BE2C (cell line): ENCODE data around the gene POLR3K.

ENCODE experiments used
- DNase-seq: peaks from one replicate; pipeline ENCODE4 v3.0.0-alpha.2; 2020
- H3K27me3 ChIP-seq: fragments of 250-450 bp; sonication (Bioruptor Pico); 2 replicates; pipeline ENCODE4 v1.5.1; 2020; ENCODE audit warnings: mild to moderate bottlenecking
- H3K36me3 ChIP-seq: fragments of 250-450 bp; sonication (Bioruptor Pico); 2 replicates; pipeline ENCODE4 v1.5.1; 2020; ENCODE audit warnings: mild to moderate bottlenecking
- H3K4me1 ChIP-seq: fragments of 250-450 bp; sonication (Bioruptor Pico); 2 replicates; pipeline ENCODE4 v1.5.1; 2020
- H3K4me3 ChIP-seq: 2 replicates; pipeline ENCODE4 v1.5.1; 2011; ENCODE audit warnings: low read depth, low read length
- H3K9me3 ChIP-seq: fragments of 250-450 bp; sonication (Bioruptor Pico); 2 replicates; pipeline ENCODE4 v1.5.1; 2020
- TF ChIP-seq, protein P1 (sequence below): IDR thresholded peaks from 2 replicates; pipeline ENCODE4 v1.5.1; 2012; ENCODE audit warnings: mild to moderate bottlenecking, low read depth, low read length

The POLR3K gene

GRCh38 chr16:96935-97381, 43.5 kb upstream of the POLR3K start:
- TF ChIP-seq, protein P1, sequence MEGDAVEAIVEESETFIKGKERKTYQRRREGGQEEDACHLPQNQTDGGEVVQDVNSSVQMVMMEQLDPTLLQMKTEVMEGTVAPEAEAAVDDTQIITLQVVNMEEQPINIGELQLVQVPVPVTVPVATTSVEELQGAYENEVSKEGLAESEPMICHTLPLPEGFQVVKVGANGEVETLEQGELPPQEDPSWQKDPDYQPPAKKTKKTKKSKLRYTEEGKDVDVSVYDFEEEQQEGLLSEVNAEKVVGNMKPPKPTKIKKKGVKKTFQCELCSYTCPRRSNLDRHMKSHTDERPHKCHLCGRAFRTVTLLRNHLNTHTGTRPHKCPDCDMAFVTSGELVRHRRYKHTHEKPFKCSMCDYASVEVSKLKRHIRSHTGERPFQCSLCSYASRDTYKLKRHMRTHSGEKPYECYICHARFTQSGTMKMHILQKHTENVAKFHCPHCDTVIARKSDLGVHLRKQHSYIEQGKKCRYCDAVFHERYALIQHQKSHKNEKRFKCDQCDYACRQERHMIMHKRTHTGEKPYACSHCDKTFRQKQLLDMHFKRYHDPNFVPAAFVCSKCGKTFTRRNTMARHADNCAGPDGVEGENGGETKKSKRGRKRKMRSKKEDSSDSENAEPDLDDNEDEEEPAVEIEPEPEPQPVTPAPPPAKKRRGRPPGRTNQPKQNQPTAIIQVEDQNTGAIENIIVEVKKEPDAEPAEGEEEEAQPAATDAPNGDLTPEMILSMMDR: peak; percentile 99
- no peaks in the 10 kb centered on the region for H3K4me1 ChIP-seq
- H3K27me3 ChIP-seq: no peaks in the 10 kb centered on the region
- no peaks in the 10 kb centered on the region for H3K9me3 ChIP-seq
- H3K36me3 ChIP-seq: peaks cover 7% of the 10 kb centered on the region; the same call in 1 of the 2 replicates
- no peak overlapping the region for H3K4me3 ChIP-seq
- peak; percentile 92 for DNase-seq

GRCh38 chr16:94918-95265, 41.5 kb upstream of the POLR3K start:
- no peak for DNase-seq
- Histone ChIP-seq H3K36me3 (peaks cover 7% of the 10 kb centered on the region; the same call in 1 of the 2 replicates), H3K27me3 (no peaks in the 10 kb centered on the region), H3K4me1 (no peaks in the 10 kb centered on the region), H3K4me3 (no peak overlapping the region), H3K9me3 (no peaks in the 10 kb centered on the region)
- TF ChIP-seq, protein P1: no peak

- H3K9me3 ChIP-seq: no peaks in the 10 kb centered on the region
- TF ChIP-seq, protein P1: no peak
- H3K4me1 ChIP-seq: no peaks in the 10 kb centered on the region
- H3K4me3 ChIP-seq: no peak overlapping the region
- no peak for DNase-seq
- H3K27me3 ChIP-seq: no peaks in the 10 kb centered on the region
- peaks cover 18% of the 10 kb centered on the region for H3K36me3 ChIP-seq
Observed at GRCh38 chr16:92431-93339, 39.3 kb upstream of the POLR3K start.

- H3K27me3 ChIP-seq: no peaks in the 10 kb centered on the region
- H3K9me3 ChIP-seq: no peaks in the 10 kb centered on the region
- no peak for DNase-seq
- H3K4me1 ChIP-seq: no peaks in the 10 kb centered on the region
- TF ChIP-seq, protein P1: no peak
- no peak overlapping the region for H3K4me3 ChIP-seq
- peaks cover 21% of the 10 kb centered on the region for H3K36me3 ChIP-seq
Observed at GRCh38 chr16:91484-91883, 38.1 kb upstream of the POLR3K start.

DNA sequence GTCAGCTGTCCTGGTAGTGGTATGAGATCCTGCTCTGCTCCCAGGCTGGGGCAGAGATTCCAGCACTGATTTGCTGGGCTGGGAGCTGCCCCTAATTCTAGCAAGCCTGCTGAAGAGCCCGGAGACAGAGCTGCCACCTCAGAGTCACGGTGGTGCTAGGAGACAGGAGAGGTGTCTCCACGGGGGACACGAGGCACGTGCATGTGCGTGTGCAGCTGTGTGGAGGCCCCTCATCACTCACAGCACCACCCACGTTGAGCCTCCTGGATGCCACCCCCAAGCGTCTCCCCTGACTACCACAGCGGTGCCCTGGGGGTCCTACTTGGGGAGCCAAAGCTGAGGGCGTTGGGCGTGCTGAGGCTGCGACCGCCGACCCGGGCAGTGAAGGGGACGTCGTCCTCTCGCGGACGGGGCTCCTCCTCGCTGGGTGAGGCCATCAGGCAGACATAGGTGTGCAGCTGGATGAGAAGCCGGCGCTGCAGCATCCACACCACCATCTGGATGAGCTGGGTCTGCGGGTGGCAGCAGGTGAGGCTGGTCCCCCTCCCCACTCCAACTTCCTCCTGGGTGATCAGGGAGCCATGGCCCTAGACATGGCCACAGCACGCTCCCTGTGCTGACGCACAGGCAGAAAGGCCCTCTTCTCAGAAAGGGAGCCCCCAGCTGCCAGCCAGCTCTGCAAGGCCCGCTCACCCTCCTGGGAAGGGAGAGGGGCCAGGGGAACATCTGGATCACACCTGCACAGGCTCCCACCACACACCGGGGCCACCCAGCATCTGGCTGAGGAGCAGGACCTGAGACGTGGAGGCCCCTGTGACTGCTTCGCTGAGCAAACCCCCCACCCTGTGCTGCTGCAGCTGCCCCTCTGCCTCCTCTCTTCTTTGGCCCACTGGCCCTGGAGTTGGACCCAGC, 36.2 kb upstream of the POLR3K start:
- no peak overlapping the region for H3K4me3 ChIP-seq
- H3K4me1 ChIP-seq: no peaks in the 10 kb centered on the region; the same call in 1 of the 2 replicates
- DNase-seq: no peak
- H3K9me3 ChIP-seq: no peaks in the 10 kb centered on the region
- peaks cover 39% of the 10 kb centered on the region for H3K36me3 ChIP-seq
- no peaks in the 10 kb centered on the region for H3K27me3 ChIP-seq
- TF ChIP-seq, protein P1: no peak
